Measurements from ENCODE around the gene CGA.

- TF ChIP-seq USF2 (IDR thresholded peaks at IDR 0.05) (no peak), CTCF (IDR thresholded peaks at IDR 0.05) (no peak), RAD21 (conservative IDR thresholded peaks at IDR 0.05 in 1 of 2, IDR thresholded peaks at IDR 0.05 in 1 of 2) (no peak), EP300 (IDR thresholded peaks at IDR 0.05) (no peak), POLR2A (IDR thresholded peaks at IDR 0.05; ENCODE audit: low read length) (no peak), SREBF2 (IDR thresholded peaks at IDR 0.05) (no peak), HMGXB4 (CRISPR knock-in tag; IDR thresholded peaks at IDR 0.05; ENCODE audit: borderline replicate concordance) (no peak), MAX (IDR thresholded peaks at IDR 0.05) (no peak), JUN (IDR thresholded peaks at IDR 0.05) (no peak), GATA3 (IDR thresholded peaks at IDR 0.05; ENCODE audit: borderline replicate concordance) (no peak), MAZ (IDR thresholded peaks at IDR 0.05; ENCODE audit: borderline replicate concordance, low read depth, low read length) (no peak), ZFP36 (IDR thresholded peaks at IDR 0.05; ENCODE audit: borderline replicate concordance, partially characterized antibody) (no peak), RCOR1 (IDR thresholded peaks at IDR 0.05; ENCODE audit: low read depth, low read length) (no peak), CEBPB (IDR thresholded peaks at IDR 0.05) (no peak)
Measured at GRCh38 chr6:87102151-87102621, 7.3 kb upstream of the CGA start.

All from A549 (cell line).